H9 (cell line): Measurements from ENCODE around the gene CLDN10. TPM values are rescaled to one million over a fixed set of nuclear protein-coding genes. Genes with fewer than 3 reads are reported as not detected.

Experiments
- DNase-seq: peaks from one replicate; pipeline ENCODE4 v3.0.0-alpha.2; 2017
- H2AFZ ChIP-seq: one replicate; pipeline ENCODE4 v1.6.1; 2013; ENCODE audit warnings: mild to moderate bottlenecking, low read length, control low read depth, moderate library complexity
- H2AK5ac ChIP-seq: 2 replicates; pipeline ENCODE4 v1.6.1; 2013; ENCODE audit warnings: low read length, control low read depth, mixed read lengths; ENCODE audit not compliant: insufficient read length
- H2BK120ac ChIP-seq: one replicate; pipeline ENCODE4 v1.6.1; 2013; ENCODE audit warnings: low read depth, mild to moderate bottlenecking, low read length, control low read depth, inconsistent platforms; ENCODE audit not compliant: poor library complexity, severe bottlenecking
- H2BK12ac ChIP-seq: 2 replicates; pipeline ENCODE4 v1.6.1; 2013; ENCODE audit warnings: low read length, control low read depth, mixed read lengths, low read depth; ENCODE audit not compliant: insufficient read length
- H2BK15ac ChIP-seq: 2 replicates; pipeline ENCODE4 v1.6.1; 2013; ENCODE audit warnings: low read depth, low read length, control low read depth
- H2BK20ac ChIP-seq: one replicate; pipeline ENCODE4 v1.6.1; 2013; ENCODE audit warnings: low read depth, mild to moderate bottlenecking, low read length, control low read depth, inconsistent platforms; ENCODE audit not compliant: poor library complexity, severe bottlenecking
- H2BK5ac ChIP-seq: 2 replicates; pipeline ENCODE4 v1.6.1; 2013; ENCODE audit warnings: low read length, control low read depth, mixed read lengths; ENCODE audit not compliant: insufficient read length
- H3K14ac ChIP-seq: 2 replicates; pipeline ENCODE4 v1.6.1; 2013; ENCODE audit warnings: low read length, control low read depth; ENCODE audit not compliant: insufficient read depth
- H3K18ac ChIP-seq: 2 replicates; pipeline ENCODE4 v1.6.1; 2013; ENCODE audit warnings: low read depth, mild to moderate bottlenecking, mixed read lengths, low read length, control low read depth; ENCODE audit not compliant: insufficient read length
- H3K23ac ChIP-seq: 2 replicates; pipeline ENCODE4 v1.6.1; 2013; ENCODE audit warnings: low read length, control low read depth, mixed read lengths, low read depth; ENCODE audit not compliant: insufficient read length
- H3K23me2 ChIP-seq: 2 replicates; pipeline ENCODE4 v1.6.1; 2013; ENCODE audit warnings: low read depth, mild to moderate bottlenecking, mixed read lengths, low read length, control low read depth; ENCODE audit not compliant: insufficient read length, poor library complexity, severe bottlenecking
- H3K27ac ChIP-seq: 2 replicates; pipeline ENCODE4 v1.5.1; 2013; ENCODE audit warnings: low read length, control low read depth, mixed read lengths, low read depth; ENCODE audit not compliant: insufficient read length
- H3K27me3 ChIP-seq: 2 replicates; pipeline ENCODE4 v1.6.1; 2013; ENCODE audit warnings: low read length, control low read depth, inconsistent platforms; ENCODE audit not compliant: insufficient read depth
- H3K4ac ChIP-seq: 2 replicates; pipeline ENCODE4 v1.6.1; 2013; ENCODE audit warnings: low read depth, mild to moderate bottlenecking, control low read depth, inconsistent platforms, low read length, moderate library complexity
- H3K4me1 ChIP-seq: 2 replicates; pipeline ENCODE4 v1.6.1; 2013; ENCODE audit warnings: low read length, control low read depth, inconsistent platforms; ENCODE audit not compliant: insufficient read depth
- H3K4me2 ChIP-seq: 2 replicates; pipeline ENCODE4 v1.6.1; 2013; ENCODE audit warnings: low read length, control low read depth, mixed read lengths; ENCODE audit not compliant: insufficient read length, insufficient read depth
- H3K56ac ChIP-seq: 2 replicates; pipeline ENCODE4 v1.6.1; 2013; ENCODE audit warnings: low read depth, mild to moderate bottlenecking, mixed read lengths, low read length, control low read depth; ENCODE audit not compliant: insufficient read length
- H3K79me1 ChIP-seq: 2 replicates; pipeline ENCODE4 v1.6.1; 2013; ENCODE audit warnings: low read depth, mild to moderate bottlenecking, moderate library complexity, low read length, control low read depth, inconsistent platforms; ENCODE audit not compliant: insufficient read depth, poor library complexity, severe bottlenecking
- H3K79me2 ChIP-seq: 2 replicates; pipeline ENCODE4 v1.6.1; 2013; ENCODE audit warnings: low read length, control low read depth, inconsistent platforms; ENCODE audit not compliant: insufficient read depth
- H3K9ac ChIP-seq: 2 replicates; pipeline ENCODE4 v1.6.1; 2013; ENCODE audit warnings: low read length, control low read depth, mixed read lengths; ENCODE audit not compliant: insufficient read length; ENCODE audit errors: extremely low read depth
- H3K9me3 ChIP-seq: one replicate; pipeline ENCODE4 v1.6.1; 2013; ENCODE audit warnings: low read depth, low read length, inconsistent platforms; ENCODE audit not compliant: control insufficient read depth
- H3T11ph ChIP-seq: one replicate; pipeline ENCODE4 v1.6.1; 2013; ENCODE audit warnings: mild to moderate bottlenecking, low read length, control low read depth, inconsistent platforms
- H4K20me1 ChIP-seq: one replicate; pipeline ENCODE4 v1.6.1; 2013; ENCODE audit not compliant: control insufficient read depth, insufficient read length, insufficient read depth
- H4K5ac ChIP-seq: 2 replicates; pipeline ENCODE4 v1.6.1; 2013; ENCODE audit warnings: low read depth, mild to moderate bottlenecking, mixed read lengths, low read length, control low read depth; ENCODE audit not compliant: insufficient read length
- H4K8ac ChIP-seq: replicated peaks from 2 replicates; pipeline ENCODE4 v1.6.1; 2013; ENCODE audit warnings: low read length, control low read depth, mixed read lengths, low read depth; ENCODE audit not compliant: insufficient read length
- H4K91ac ChIP-seq: 2 replicates; pipeline ENCODE4 v1.6.1; 2013; ENCODE audit warnings: low read depth, mild to moderate bottlenecking, moderate library complexity, mixed read lengths, low read length, control low read depth; ENCODE audit not compliant: insufficient read length
- H3K27ac Mint-ChIP-seq, 3 experiments: 2 replicates in 2 of 3; 3 replicates in 1 of 3; pipeline ENCODE4 v1.8.0; 2020 to 2021; ENCODE audit warnings: mixed read lengths in 3 of 3, mild to moderate bottlenecking in 1 of 3, moderate library complexity in 1 of 3
- H3K27me3 Mint-ChIP-seq: 2 replicates; pipeline ENCODE4 v1.8.0; 2021; ENCODE audit warnings: low read depth, mild to moderate bottlenecking, moderate library complexity, mixed read lengths
- H3K36me3 Mint-ChIP-seq, 3 experiments: 2 replicates in 2 of 3; 3 replicates in 1 of 3; pipeline ENCODE4 v1.8.0; 2020 to 2021; ENCODE audit warnings: low read depth in 3 of 3, mixed read lengths in 3 of 3; ENCODE audit not compliant: insufficient read depth in 1 of 3
- H3K4me1 Mint-ChIP-seq, 2 experiments: 2 replicates each; pipeline ENCODE4 v1.8.0; 2020; ENCODE audit warnings: mixed read lengths in 2 of 2
- H3K4me3 Mint-ChIP-seq, 2 experiments: 2 replicates in 1 of 2; 3 replicates in 1 of 2; pipeline ENCODE4 v1.8.0; 2020 to 2021; ENCODE audit warnings: mild to moderate bottlenecking in 2 of 2, mixed read lengths in 2 of 2, moderate library complexity in 1 of 2
- H3K9me3 Mint-ChIP-seq, 2 experiments: 2 replicates in 1 of 2; 3 replicates in 1 of 2; pipeline ENCODE4 v1.8.0; 2020; ENCODE audit warnings: mild to moderate bottlenecking in 2 of 2, mixed read lengths in 2 of 2, moderate library complexity in 1 of 2
- CTCF ChIP-seq: fragments of 200-600 bp; sonication (generic); conservative IDR thresholded peaks from 3 replicates; pipeline ENCODE4 v1.8.0; 2021; ENCODE audit warnings: antibody characterized with exemption, mild to moderate bottlenecking
- total RNA-seq: library from RNA; stranded (reverse); gene quantifications from 2 replicates; pipeline ENCODE4 v1.2.1, GENCODE V29; 2021

Gene CLDN10
- total RNA-seq, 1 experiment from 2014 or later = 20.7 TPM

GRCh38 chr13:95508996-95509395, 43.5 kb upstream of the CLDN10 start:
- Histone ChIP-seq H4K91ac (no peak overlapping the region), H2BK12ac (no peak overlapping the region), H2AK5ac (no peak overlapping the region), H3K14ac (no peak overlapping the region), H3K9ac (no peak overlapping the region), H3K56ac (no peak overlapping the region), H2BK20ac (no peak overlapping the region), H3K27ac (no peak overlapping the region), H3K4ac (no peak overlapping the region), H3K18ac (no peak overlapping the region), H2AFZ (no peak overlapping the region), H3K23me2 (no peaks in the 10 kb centered on the region), H3K9me3 (no peaks in the 10 kb centered on the region), H4K20me1 (no peaks in the 10 kb centered on the region), H2BK15ac (no peak overlapping the region), H4K5ac (no peak overlapping the region), H3K4me1 (peaks cover 6% of the 10 kb centered on the region; the same call in 1 of the 2 replicates), H3T11ph (no peak overlapping the region), H3K79me1 (no peaks in the 10 kb centered on the region), H3K79me2 (no peaks in the 10 kb centered on the region), H2BK120ac (no peak overlapping the region), H4K8ac (no peak overlapping the region), H3K27me3 (no peaks in the 10 kb centered on the region), H3K23ac (no peak overlapping the region), H2BK5ac (no peak overlapping the region), H3K4me2 (no peak overlapping the region)
- Mint-ChIP-seq H3K36me3 (no peaks in the 10 kb centered on the region), H3K9me3 (no peaks in the 10 kb centered on the region), H3K27ac (no peak overlapping the region), H3K27me3 (no peaks in the 10 kb centered on the region), H3K4me1 (peaks cover 12 to 15% of the 10 kb centered on the region in 2 experiments), H3K4me3 (no peak overlapping the region)
- TF ChIP-seq CTCF = no peak
- DNase-seq = no peak
